ENCODE measurements around the gene ITGA1.

DNA sequence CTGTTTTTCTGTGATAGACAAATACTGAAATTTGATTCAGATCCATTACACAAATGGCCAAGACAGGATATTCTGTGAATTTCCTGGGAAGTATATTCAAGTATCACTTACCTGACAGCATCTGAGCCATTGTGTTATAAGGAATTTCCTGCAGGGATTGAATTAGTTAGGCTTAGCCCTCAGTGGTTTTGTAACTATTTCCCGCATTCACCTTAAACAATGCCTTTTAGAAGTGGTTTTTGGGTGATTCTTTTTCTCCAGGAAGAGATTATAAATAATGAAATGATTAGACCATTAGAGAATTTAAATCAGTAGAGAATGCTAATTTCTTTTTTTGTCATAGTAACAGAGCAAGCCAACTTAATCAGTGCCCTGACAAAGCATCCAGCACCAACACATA, 30.6 kb downstream of the ITGA1 start:
- no peak for TF ChIP-seq POLR2A (IDR thresholded peaks at IDR 0.05; ENCODE audit: low read length)
- TF ChIP-seq GATA1 (IDR thresholded peaks at IDR 0.05; ENCODE audit: low read depth, low read length) = no peak
